ENCODE results near the gene BBS2.
"Not testable (repeated sequence)": the region's sequence is repeated elsewhere in the genome, so short reads cannot be mapped to it uniquely, and the experiment has no call there.

Gene BBS2

DNA sequence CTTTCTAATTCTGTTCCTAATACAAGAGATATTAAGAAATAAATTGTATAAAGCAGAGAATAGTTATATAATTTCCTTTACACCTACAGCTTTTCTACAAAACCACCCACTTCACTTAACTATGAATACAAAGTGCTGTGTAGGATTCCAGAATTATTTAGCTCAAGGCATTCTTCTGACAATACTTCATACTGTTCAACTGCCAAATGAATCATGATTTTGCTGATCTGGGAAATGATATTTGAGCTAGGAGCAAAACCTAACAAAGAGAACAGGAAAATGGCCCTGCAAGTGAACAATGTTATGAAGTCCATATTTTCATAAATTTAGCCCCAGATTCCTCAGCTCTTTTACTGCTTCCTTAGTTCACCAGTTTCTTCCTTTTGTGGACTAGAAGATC, 12.9 kb downstream of the BBS2 start:
- TF ChIP-seq, protein P1, sequence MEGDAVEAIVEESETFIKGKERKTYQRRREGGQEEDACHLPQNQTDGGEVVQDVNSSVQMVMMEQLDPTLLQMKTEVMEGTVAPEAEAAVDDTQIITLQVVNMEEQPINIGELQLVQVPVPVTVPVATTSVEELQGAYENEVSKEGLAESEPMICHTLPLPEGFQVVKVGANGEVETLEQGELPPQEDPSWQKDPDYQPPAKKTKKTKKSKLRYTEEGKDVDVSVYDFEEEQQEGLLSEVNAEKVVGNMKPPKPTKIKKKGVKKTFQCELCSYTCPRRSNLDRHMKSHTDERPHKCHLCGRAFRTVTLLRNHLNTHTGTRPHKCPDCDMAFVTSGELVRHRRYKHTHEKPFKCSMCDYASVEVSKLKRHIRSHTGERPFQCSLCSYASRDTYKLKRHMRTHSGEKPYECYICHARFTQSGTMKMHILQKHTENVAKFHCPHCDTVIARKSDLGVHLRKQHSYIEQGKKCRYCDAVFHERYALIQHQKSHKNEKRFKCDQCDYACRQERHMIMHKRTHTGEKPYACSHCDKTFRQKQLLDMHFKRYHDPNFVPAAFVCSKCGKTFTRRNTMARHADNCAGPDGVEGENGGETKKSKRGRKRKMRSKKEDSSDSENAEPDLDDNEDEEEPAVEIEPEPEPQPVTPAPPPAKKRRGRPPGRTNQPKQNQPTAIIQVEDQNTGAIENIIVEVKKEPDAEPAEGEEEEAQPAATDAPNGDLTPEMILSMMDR (conservative IDR thresholded peaks at IDR 0.05) = no peak
- H3K27ac ChIP-seq = no peak overlapping the region

DNA sequence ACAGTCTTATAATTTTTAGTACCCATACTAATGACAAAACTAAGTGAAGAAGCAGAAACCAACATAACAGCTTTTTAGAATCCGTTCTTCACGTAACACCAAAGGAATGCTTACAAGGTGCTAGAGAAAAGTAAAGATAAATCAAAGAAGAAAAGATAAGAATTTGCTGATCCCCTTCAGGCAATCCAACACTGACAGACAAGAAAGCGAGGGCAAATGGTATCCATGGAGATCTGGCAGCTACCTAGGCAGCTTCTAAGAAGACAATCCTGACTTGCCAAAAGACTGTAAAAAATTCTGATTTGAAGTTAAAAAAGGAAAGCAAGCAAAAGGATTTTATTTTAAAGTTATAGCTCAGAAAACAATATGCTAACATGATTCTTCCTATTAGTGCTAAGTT, 14.6 kb downstream of the BBS2 start:
- TF ChIP-seq, protein P1 (conservative IDR thresholded peaks at IDR 0.05) = no peak
- no peak overlapping the region for H3K27ac ChIP-seq

DNA sequence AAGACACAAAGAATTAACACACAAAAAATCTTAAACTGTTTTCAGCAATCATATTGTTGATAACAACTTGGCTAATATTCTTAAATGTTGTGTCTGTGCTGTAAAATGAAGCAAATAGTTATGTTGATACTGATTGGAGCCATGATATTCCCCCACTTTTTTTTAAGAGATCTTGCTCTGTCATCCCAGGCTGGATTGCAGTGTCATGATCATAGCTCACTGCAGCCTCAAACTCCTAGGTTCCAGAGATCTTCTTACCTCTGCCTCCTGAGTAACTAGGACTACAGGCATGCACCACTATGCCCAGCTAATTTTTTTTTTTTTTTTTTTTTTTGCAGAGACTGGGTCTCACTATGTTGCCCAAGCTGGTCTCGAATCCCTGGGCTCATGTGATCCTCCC, 26.0 kb downstream of the BBS2 start:
- TF ChIP-seq, protein P1 (conservative IDR thresholded peaks at IDR 0.05) = no peak
- no peak overlapping the region for H3K27ac ChIP-seq

DNA sequence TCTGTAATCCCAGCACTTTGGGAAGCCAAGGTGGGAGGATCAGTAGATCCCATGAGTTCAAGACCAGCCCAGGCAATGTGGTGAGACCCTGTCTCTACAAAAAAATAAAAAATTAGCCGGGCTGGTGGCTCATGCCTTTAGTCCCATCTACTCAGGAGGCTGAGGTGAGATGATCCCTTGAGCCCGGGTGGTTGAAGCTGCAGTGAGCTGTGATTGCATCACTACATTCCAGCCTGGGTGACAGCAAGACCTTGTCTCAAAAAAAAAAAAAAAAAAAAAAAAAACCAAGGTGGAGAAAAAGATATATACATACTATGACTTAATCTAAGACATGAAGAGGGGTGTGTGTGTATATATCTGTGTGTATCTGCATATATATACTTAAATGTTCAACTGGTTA, 26.7 kb downstream of the BBS2 start:
- no peak overlapping the region for H3K27ac ChIP-seq
- TF ChIP-seq, protein P1 (conservative IDR thresholded peaks at IDR 0.05) = no peak

DNA sequence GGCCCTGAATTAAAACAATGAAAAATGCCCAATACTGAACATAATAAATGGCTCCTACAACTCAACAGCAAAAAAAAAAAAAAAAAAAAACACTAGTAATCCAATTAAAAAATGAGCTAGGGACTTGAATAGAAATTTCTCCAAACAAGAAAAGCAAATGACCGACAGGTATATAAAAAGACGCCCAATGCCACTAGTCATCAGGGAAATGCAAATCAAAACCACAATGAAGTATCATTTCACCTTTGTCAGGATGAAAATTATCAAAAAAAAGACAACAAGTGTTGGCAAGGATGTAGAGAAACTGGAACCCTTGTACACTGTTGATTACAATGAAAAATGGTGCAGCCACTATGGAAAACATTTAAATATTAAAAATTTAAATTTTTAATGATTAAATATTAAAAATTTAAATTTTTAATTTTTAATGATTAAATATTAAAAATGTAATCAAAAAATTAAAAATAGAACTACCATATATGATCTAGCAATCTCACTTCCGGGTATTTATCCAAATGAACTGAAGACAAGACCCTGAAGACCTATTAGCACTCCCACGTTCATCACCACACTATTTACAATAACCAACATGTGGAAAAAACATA, 28.1 kb downstream of the BBS2 start:
- TF ChIP-seq, protein P1 (conservative IDR thresholded peaks at IDR 0.05) = no peak

DNA sequence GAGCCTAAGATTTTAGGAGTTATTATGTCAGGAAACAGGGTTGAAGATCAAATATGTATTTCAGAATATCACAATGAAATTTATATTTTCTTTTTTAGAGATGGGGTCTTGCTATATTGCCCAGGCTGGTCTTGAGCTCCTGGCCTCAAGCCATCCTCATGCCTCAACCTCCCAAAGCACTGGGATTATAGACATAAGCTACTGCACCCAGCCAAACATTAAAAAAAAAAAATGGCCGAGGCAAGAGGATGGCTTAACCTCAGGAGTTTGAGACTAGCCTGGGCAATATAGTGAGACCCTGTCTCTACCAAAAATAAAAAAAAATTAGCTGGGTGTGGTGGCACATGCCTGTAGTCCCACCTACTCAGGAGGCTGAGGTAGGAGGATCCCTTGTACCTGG, 31.0 kb downstream of the BBS2 start:
- not testable (repeated sequence) for H3K27ac ChIP-seq

More for the DNA sequence above, 28.1 kb downstream of the BBS2 start:
- no peak overlapping the region for H3K27ac ChIP-seq

DNA sequence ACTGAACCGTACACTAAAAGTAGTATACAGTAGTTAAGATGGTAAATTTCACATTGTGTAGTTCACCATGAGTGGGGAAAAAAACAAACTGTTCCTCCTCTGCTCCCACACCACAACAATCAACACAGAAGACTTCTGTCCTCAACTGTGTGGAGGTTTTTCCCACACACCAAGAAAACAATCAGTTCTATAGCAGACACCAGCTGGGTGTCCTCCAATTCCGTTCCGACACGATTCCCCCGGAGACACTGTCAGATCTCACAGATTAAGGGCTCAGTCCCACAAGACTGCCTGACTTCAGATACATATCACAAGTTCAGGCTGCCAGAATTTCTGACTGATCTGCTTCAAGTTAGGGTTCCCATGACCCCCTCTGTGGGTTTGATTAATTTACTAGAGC, 31.8 kb downstream of the BBS2 start:
- TF ChIP-seq, protein P1 (conservative IDR thresholded peaks at IDR 0.05) = no peak
- H3K27ac ChIP-seq = no peak overlapping the region

DNA sequence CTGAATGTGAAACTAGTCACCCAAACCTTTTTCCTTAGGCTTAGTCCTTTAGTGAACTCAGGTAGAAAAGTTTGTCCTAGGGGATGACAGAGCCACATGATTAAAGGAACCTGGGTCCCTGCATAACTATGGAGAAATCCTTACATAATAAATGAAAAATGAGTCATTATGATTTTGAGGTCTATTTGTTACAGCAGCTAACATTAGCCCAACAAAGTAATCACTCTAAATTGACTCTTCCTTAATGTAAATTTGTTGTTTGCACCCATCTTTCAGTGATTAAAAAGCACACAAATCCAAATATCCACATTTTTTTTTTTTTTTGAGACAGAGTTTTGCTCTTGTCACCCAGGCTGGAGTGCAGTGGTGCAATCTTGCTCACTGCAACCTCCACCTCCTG, 36.4 kb downstream of the BBS2 start:
- TF ChIP-seq, protein P1 (conservative IDR thresholded peaks at IDR 0.05) = no peak
- no peak overlapping the region for H3K27ac ChIP-seq
